Activated T-cell treated with anti-CD3 and anti-CD28 coated beads, Interleukin-2, amount 50 U/mL, for 24 hours (primary cell): Measurements from ENCODE around the gene LDLRAD4.

Experiments
- DNase-seq: peaks from one replicate; pipeline ENCODE4 v3.0.0-alpha.2; 2020
- H3K27ac Mint-ChIP-seq: 2 replicates; pipeline ENCODE4 v1.8.0; 2020; ENCODE audit warnings: mild to moderate bottlenecking, mixed read lengths
- H3K27me3 Mint-ChIP-seq: 2 replicates; pipeline ENCODE4 v1.8.0; 2020; ENCODE audit warnings: mixed read lengths
- H3K36me3 Mint-ChIP-seq: 2 replicates; pipeline ENCODE4 v1.8.0; 2020; ENCODE audit warnings: low read depth, mixed read lengths
- H3K4me1 Mint-ChIP-seq: 2 replicates; pipeline ENCODE4 v1.8.0; 2020; ENCODE audit warnings: low read depth, mixed read lengths
- H3K4me3 Mint-ChIP-seq: 2 replicates; pipeline ENCODE4 v1.8.0; 2020; ENCODE audit warnings: mild to moderate bottlenecking, moderate library complexity, mixed read lengths
- H3K9me3 Mint-ChIP-seq: 2 replicates; pipeline ENCODE4 v1.8.0; 2020; ENCODE audit warnings: mixed read lengths

LDLRAD4 gene

GRCh38 chr18:13231151-13231550 is 12.6 kb downstream of the LDLRAD4 start:
- Mint-ChIP-seq H3K4me3 (no peak overlapping the region), H3K27me3 (no peaks in the 10 kb centered on the region), H3K4me1 (peaks cover 1% of the 10 kb centered on the region), H3K27ac (no peak overlapping the region), H3K36me3 (no peaks in the 10 kb centered on the region), H3K9me3 (no peaks in the 10 kb centered on the region)
- peak; percentile 12 for DNase-seq

DNA sequence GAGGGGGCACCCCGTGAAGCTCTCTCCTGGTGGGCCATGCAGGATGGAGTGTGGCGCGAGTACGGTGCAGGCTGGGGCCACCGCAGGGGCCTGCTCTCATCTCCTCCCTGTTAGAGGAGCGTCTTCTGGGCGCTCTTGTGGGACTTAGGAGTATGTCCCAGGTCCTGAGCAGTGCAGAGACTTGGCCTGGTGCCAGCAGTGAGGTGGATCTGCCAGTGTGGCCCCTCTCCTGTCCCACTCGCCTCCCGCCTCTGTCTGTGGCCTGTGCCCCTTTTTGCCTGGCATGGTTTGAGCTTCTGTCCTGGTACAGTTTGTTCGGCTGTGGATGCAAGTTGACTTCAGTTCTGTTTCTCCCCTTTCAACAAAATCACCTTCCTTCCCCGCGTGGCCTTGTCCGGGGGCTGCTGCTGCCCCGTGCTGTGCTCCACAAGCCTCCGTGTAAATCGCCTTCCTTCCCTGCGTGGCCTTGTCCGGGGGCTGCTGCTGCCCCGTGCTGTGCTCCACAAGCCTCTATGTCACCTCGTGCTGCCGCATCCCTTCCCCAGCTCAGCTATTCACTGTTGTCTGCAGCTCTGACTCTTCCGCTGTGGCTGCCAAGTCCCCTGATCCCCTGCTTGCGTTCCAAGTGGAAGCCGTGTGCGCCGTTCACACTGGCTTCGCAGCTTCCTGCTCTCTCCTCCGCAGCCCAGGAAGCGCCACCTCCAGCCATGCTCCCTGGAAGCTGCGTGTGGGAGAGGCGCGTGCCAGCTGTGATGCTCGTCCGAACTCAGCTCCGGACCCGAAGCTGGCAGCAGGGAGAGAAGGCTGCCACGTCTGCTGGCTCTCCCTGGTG is 13.7 kb downstream of the LDLRAD4 start:
- peak; percentile 25 for DNase-seq
- no peak overlapping the region for H3K27ac Mint-ChIP-seq
- H3K36me3 Mint-ChIP-seq: no peaks in the 10 kb centered on the region
- no peaks in the 10 kb centered on the region for H3K27me3 Mint-ChIP-seq
- H3K9me3 Mint-ChIP-seq: no peaks in the 10 kb centered on the region
- peaks cover 1% of the 10 kb centered on the region for H3K4me1 Mint-ChIP-seq
- H3K4me3 Mint-ChIP-seq: no peak overlapping the region

GRCh38 chr18:13232971-13233786 is 14.6 kb downstream of the LDLRAD4 start:
- Mint-ChIP-seq H3K9me3 (no peaks in the 10 kb centered on the region), H3K4me3 (no peak overlapping the region), H3K27ac (no peak overlapping the region), H3K27me3 (no peaks in the 10 kb centered on the region), H3K36me3 (no peaks in the 10 kb centered on the region), H3K4me1 (peaks cover 1% of the 10 kb centered on the region)
- DNase-seq: peak; percentile 12

GRCh38 chr18:13233787-13234783 is 15.5 kb downstream of the LDLRAD4 start:
- H3K27ac Mint-ChIP-seq: peak overlapping the region; percentile 28

GRCh38 chr18:13235421-13235831 is 16.9 kb downstream of the LDLRAD4 start:
- H3K4me1 Mint-ChIP-seq: peaks cover 1% of the 10 kb centered on the region
- no peaks in the 10 kb centered on the region for H3K27me3 Mint-ChIP-seq
- peak; percentile 18 for DNase-seq
- no peaks in the 10 kb centered on the region for H3K9me3 Mint-ChIP-seq
- no peak overlapping the region for H3K4me3 Mint-ChIP-seq
- no peaks in the 10 kb centered on the region for H3K36me3 Mint-ChIP-seq
- H3K27ac Mint-ChIP-seq: no peak overlapping the region

More at GRCh38 chr18:13233787-13234783, 15.5 kb downstream of the LDLRAD4 start:
- DNase-seq: peak; percentile 22
- H3K4me3 Mint-ChIP-seq: no peak overlapping the region
- no peaks in the 10 kb centered on the region for H3K27me3 Mint-ChIP-seq
- no peaks in the 10 kb centered on the region for H3K9me3 Mint-ChIP-seq
- H3K36me3 Mint-ChIP-seq: no peaks in the 10 kb centered on the region
- peaks cover 1% of the 10 kb centered on the region for H3K4me1 Mint-ChIP-seq

- Mint-ChIP-seq H3K36me3 (no peaks in the 10 kb centered on the region), H3K9me3 (no peaks in the 10 kb centered on the region), H3K4me3 (no peak overlapping the region), H3K27me3 (no peaks in the 10 kb centered on the region), H3K27ac (no peak overlapping the region), H3K4me1 (peaks cover 1% of the 10 kb centered on the region)
- no peak for DNase-seq
Observed at GRCh38 chr18:13235981-13236380, 17.4 kb downstream of the LDLRAD4 start.

GRCh38 chr18:13236411-13236810 is 17.9 kb downstream of the LDLRAD4 start:
- no peaks in the 10 kb centered on the region for H3K27me3 Mint-ChIP-seq
- H3K4me1 Mint-ChIP-seq: peaks cover 1% of the 10 kb centered on the region
- H3K36me3 Mint-ChIP-seq: no peaks in the 10 kb centered on the region
- H3K27ac Mint-ChIP-seq: no peak overlapping the region
- peak; percentile 6 for DNase-seq
- no peaks in the 10 kb centered on the region for H3K9me3 Mint-ChIP-seq
- H3K4me3 Mint-ChIP-seq: no peak overlapping the region

DNA sequence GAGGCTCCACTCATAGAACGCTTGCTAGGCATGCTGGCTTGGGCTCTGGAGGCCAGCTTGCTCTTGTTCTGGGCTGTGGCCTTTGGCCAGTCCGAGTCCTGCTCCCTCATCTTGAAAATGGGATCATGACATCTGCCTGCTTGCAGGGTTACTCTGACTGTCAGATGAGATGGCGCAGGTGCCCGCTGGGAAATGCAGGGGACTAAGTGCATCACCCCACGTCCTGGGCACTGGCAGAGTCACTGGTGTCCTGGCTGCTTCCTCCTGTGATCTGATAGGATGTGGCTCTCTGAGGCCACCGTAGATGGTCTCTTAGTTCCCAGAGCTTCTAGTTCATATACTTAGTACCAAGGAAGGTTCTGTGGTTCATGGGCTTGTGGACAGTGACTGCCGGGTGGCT is 18.5 kb downstream of the LDLRAD4 start:
- DNase-seq: no peak
- Mint-ChIP-seq H3K27ac (no peak overlapping the region), H3K4me1 (peaks cover 1% of the 10 kb centered on the region), H3K36me3 (no peaks in the 10 kb centered on the region), H3K9me3 (no peaks in the 10 kb centered on the region), H3K4me3 (no peak overlapping the region), H3K27me3 (no peaks in the 10 kb centered on the region)

- H3K27me3 Mint-ChIP-seq: no peaks in the 10 kb centered on the region
- H3K27ac Mint-ChIP-seq: no peak overlapping the region
- peak; percentile 6 for DNase-seq
- H3K9me3 Mint-ChIP-seq: no peaks in the 10 kb centered on the region
- H3K4me1 Mint-ChIP-seq: peaks cover 1% of the 10 kb centered on the region
- H3K36me3 Mint-ChIP-seq: no peaks in the 10 kb centered on the region
- no peak overlapping the region for H3K4me3 Mint-ChIP-seq
Observed at GRCh38 chr18:13237641-13238040, 19.1 kb downstream of the LDLRAD4 start.

- H3K27me3 Mint-ChIP-seq: no peaks in the 10 kb centered on the region
- H3K4me3 Mint-ChIP-seq: no peak overlapping the region
- no peak overlapping the region for H3K27ac Mint-ChIP-seq
- peaks cover 1% of the 10 kb centered on the region for H3K4me1 Mint-ChIP-seq
- H3K9me3 Mint-ChIP-seq: no peaks in the 10 kb centered on the region
- peak; percentile 23 for DNase-seq
- no peaks in the 10 kb centered on the region for H3K36me3 Mint-ChIP-seq
Observed at GRCh38 chr18:13239171-13239956, 20.8 kb downstream of the LDLRAD4 start.

DNA sequence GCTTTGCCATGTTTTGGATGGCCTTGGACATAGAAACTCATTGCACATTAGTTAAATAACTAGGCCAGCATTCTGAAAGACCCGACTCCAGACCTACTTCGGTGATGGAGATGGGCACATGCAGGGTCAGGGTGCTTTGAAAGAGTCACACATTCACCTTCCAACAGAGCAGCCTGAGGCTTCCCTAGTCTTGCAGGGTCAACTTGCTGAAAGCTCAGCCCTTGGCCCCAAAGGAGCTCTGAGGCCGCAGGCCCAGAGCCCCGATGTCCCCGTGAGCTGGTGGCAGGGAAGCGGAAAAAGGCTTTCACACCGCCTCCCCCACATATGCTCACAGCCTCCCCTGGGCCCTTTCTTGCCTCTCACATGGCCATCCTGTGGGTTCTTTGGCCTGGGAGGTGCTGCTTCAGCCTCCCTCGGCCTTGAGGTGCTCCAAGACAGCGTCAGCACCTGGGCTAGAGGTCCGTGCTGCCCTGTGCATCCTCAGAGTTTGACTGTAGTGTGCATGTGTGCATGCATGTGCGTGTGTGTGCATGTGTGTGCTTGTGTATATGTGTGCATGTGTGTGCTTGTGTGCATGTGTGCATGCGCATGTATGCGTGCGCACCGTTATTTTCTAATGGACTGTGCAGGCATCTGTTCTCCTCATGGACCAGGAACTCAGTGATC is 21.6 kb downstream of the LDLRAD4 start:
- Mint-ChIP-seq H3K4me1 (no peaks in the 10 kb centered on the region), H3K4me3 (no peak overlapping the region), H3K27me3 (no peaks in the 10 kb centered on the region), H3K27ac (no peak overlapping the region), H3K9me3 (no peaks in the 10 kb centered on the region), H3K36me3 (no peaks in the 10 kb centered on the region)
- peak; percentile 21 for DNase-seq

DNA sequence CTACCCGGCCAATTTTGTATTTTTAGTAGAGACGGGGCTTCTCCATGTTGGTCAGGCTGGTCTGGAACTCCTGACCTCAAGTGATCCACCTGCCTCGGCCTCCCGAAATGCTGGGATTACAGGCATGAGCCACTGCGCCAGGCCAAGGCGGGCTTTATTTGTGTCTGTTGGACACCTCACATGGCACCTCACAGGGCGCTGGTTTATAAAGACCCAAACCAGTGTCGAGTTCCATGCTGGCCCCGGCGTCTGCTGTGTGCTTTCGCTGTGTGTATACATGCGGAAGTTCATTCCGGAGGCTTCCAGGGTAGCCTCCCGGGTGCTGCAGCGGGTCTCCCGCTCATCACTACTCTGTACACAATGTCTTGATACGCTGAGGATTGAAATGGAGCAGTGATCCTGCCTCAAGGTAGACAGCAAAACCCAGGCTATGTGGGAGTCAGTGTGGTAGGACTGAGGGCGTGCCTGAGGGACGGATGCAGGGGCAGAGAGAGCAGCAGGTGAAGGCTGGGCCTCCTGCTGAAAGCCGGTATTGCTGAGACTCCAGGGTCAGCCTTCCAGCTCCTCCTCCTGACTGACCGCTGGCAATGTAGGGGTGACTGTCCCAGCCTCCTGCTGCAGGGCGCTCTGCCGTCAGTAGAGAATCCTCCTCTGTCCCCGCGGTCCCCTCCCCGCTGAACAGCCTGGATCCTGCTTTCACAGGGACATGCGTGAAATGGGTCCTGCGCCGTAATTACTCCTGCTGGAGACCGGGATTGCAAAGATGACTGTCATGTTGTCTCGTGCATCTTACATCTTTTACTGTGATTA is 22.7 kb downstream of the LDLRAD4 start:
- Mint-ChIP-seq H3K9me3 (no peaks in the 10 kb centered on the region), H3K4me3 (no peak overlapping the region), H3K27ac (no peak overlapping the region), H3K36me3 (no peaks in the 10 kb centered on the region), H3K27me3 (no peaks in the 10 kb centered on the region), H3K4me1 (no peaks in the 10 kb centered on the region)
- DNase-seq: peak; percentile 20

- H3K27ac Mint-ChIP-seq: no peak overlapping the region
- H3K9me3 Mint-ChIP-seq: no peaks in the 10 kb centered on the region
- H3K4me3 Mint-ChIP-seq: no peak overlapping the region
- no peak for DNase-seq
- H3K4me1 Mint-ChIP-seq: no peaks in the 10 kb centered on the region
- H3K27me3 Mint-ChIP-seq: no peaks in the 10 kb centered on the region
- no peaks in the 10 kb centered on the region for H3K36me3 Mint-ChIP-seq
Observed at GRCh38 chr18:13241893-13242175, 23.3 kb downstream of the LDLRAD4 start.
